ENCODE measurements around the gene COL5A2. TPM values are rescaled to one million over a fixed set of nuclear protein-coding genes. Genes with fewer than 3 reads are reported as not detected.

The COL5A2 gene
- total and polyA plus RNA-seq, 10 of the 15 experiments (the other 5 are each of a cell fraction or from before 2014, with no cell fraction given): 0.04 to 0.85 (median 0.39) TPM

GRCh38 chr2:189129971-189130370, 49.6 kb downstream of the COL5A2 start:
- Histone ChIP-seq H3K4me3 (no peak overlapping the region), H2AFZ (ENCODE audit: control insufficient read depth, low read depth, low read length) (no peak overlapping the region), H3K79me2 (ENCODE audit: control insufficient read depth, insufficient read depth, low read length) (no peaks in the 10 kb centered on the region), H3K9ac (ENCODE audit: control insufficient read depth, insufficient read depth, low read length) (no peak overlapping the region), H3K4me2 (ENCODE audit: control insufficient read depth, insufficient read depth) (no peak overlapping the region), H3K36me3 (ENCODE audit: control insufficient read depth in 2 of 2, insufficient read depth in 2 of 2, low read length in 1 of 2) (no peaks in the 10 kb centered on the region), H3K9me3 (replicated peaks; ENCODE audit: control insufficient read depth, insufficient read depth, low read length) (no peaks in the 10 kb centered on the region), H3K4me1 (ENCODE audit: control insufficient read depth, insufficient read depth, low read length) (no peaks in the 10 kb centered on the region), H3K27me3 (replicated peaks in 1 of 2; ENCODE audit: control insufficient read depth in 2 of 2, insufficient read depth in 2 of 2, low read length in 1 of 2) (no peaks in the 10 kb centered on the region), H4K20me1 (ENCODE audit: control insufficient read depth, insufficient read depth) (no peaks in the 10 kb centered on the region), H3K27ac (ENCODE audit: control insufficient read depth, insufficient read depth) (no peak overlapping the region)
- no peak for DNase-seq (ENCODE audit: low read depth, low spot score)
- TF ChIP-seq HDAC6 (IDR thresholded peaks at IDR 0.05; ENCODE audit: unreplicated experiment): no peak
- FAIRE-seq: no peak
- no peak for ATAC-seq
- intact Hi-C loops (cut with micrococcal nuclease; ENCODE audit: unreplicated experiment): no loop called here
- in situ Hi-C loops (cut with MboI): no loop called here
- no TSS peak for BruUV-seq (replicated peaks)
- ChIA-PET POLR2A (no interaction called here), CTCF (no interaction called here), SMC1A (ENCODE audit: uncharacterized antibody, unreplicated experiment) (interaction anchor here (1.2 to 3.4 kb wide), 8 partner anchors 11 to 156 kb away, joined by 3 to 11 read pairs (median 5); no protein-coding TSS in a partner anchor), RAD21 (ENCODE audit: unreplicated experiment) (no interaction called here)
- 39% methylated on average over 2 of the region's 2 CpGs for WGBS (ENCODE audit: insufficient coverage, insufficient replicate concordance, low lambda C conversion rate, missing lambda C conversion rate)

GRCh38 chr2:189128970-189129369, 50.6 kb downstream of the COL5A2 start:
- H3K79me2 ChIP-seq (ENCODE audit: control insufficient read depth, insufficient read depth, low read length): no peaks in the 10 kb centered on the region
- SMC1A ChIA-PET (ENCODE audit: uncharacterized antibody, unreplicated experiment): interaction anchor here (1.2 to 3.4 kb wide), 5 partner anchors 13 to 157 kb away, joined by 3 to 9 read pairs (median 3); no protein-coding TSS in a partner anchor
- in situ Hi-C loops (cut with MboI): no loop called here
- no peak for TF ChIP-seq KLF5 (IDR thresholded peaks at IDR 0.05; ENCODE audit: partially characterized antibody)
- TF ChIP-seq ETV6 (conservative IDR thresholded peaks at IDR 0.05 in 1 of 2, IDR thresholded peaks at IDR 0.05 in 1 of 2; ENCODE audit: borderline replicate concordance in 1 of 2, low read depth in 1 of 2): no peak
- no peak for TF ChIP-seq IRF4 (IDR thresholded peaks at IDR 0.05; ENCODE audit: low read depth, low read length)
- no peak for TF ChIP-seq POLR2AphosphoS5 (IDR thresholded peaks at IDR 0.05; ENCODE audit: low read length)
- TF ChIP-seq SMARCA5 (IDR thresholded peaks at IDR 0.05): no peak
- no peak for TF ChIP-seq SUPT20H (IDR thresholded peaks at IDR 0.05; ENCODE audit: borderline replicate concordance, control insufficient read depth, low read depth, low read length)
- TF ChIP-seq BCLAF1 (IDR thresholded peaks at IDR 0.05): no peak
- TF ChIP-seq MEF2A (IDR thresholded peaks at IDR 0.05; ENCODE audit: insufficient read depth, low read depth, low read length): no peak
- TF ChIP-seq NKRF (conservative IDR thresholded peaks at IDR 0.05): no peak
- no peak for TF ChIP-seq EZH2 (IDR thresholded peaks at IDR 0.05; ENCODE audit: borderline replicate concordance, control insufficient read depth, low read depth, low read length)
- no peak for TF ChIP-seq ATF3 (IDR thresholded peaks at IDR 0.05; ENCODE audit: borderline replicate concordance, extremely low read depth, low read depth, low read length)

More at GRCh38 chr2:189128970-189129369, 50.6 kb downstream of the COL5A2 start:
- Histone ChIP-seq H4K20me1 (ENCODE audit: control insufficient read depth, insufficient read depth) (no peaks in the 10 kb centered on the region), H2AFZ (ENCODE audit: control insufficient read depth, low read depth, low read length) (no peak overlapping the region), H3K4me2 (ENCODE audit: control insufficient read depth, insufficient read depth) (no peak overlapping the region), H3K9me3 (replicated peaks; ENCODE audit: control insufficient read depth, insufficient read depth, low read length) (no peaks in the 10 kb centered on the region), H3K9ac (ENCODE audit: control insufficient read depth, insufficient read depth, low read length) (no peak overlapping the region), H3K4me3 (no peak overlapping the region), H3K36me3 (ENCODE audit: control insufficient read depth in 2 of 2, insufficient read depth in 2 of 2, low read length in 1 of 2) (no peaks in the 10 kb centered on the region), H3K27me3 (replicated peaks in 1 of 2; ENCODE audit: control insufficient read depth in 2 of 2, insufficient read depth in 2 of 2, low read length in 1 of 2) (no peaks in the 10 kb centered on the region), H3K4me1 (ENCODE audit: control insufficient read depth, insufficient read depth, low read length) (no peaks in the 10 kb centered on the region), H3K27ac (ENCODE audit: control insufficient read depth, insufficient read depth) (no peak overlapping the region)
- FAIRE-seq (no peak), DNase-seq (ENCODE audit: low read depth, low spot score) (no peak), ATAC-seq (no peak)
- 50% methylated on average over 4 of the region's 4 CpGs for WGBS (ENCODE audit: insufficient coverage, insufficient replicate concordance, low lambda C conversion rate, missing lambda C conversion rate)
- ChIA-PET RAD21 (ENCODE audit: unreplicated experiment) (no interaction called here), POLR2A (no interaction called here), CTCF (interaction anchor here (0.7 to 1.8 kb wide), 3 partner anchors 11 to 159 kb away, joined by 3 to 6 read pairs (median 3); no protein-coding TSS in a partner anchor)
- intact Hi-C loops (cut with micrococcal nuclease; ENCODE audit: unreplicated experiment): no loop called here
- BruUV-seq (replicated peaks): no TSS peak

Data from GM12878 (cell line).